HFFc6 (cell line): ENCODE results near the gene TAF5L. TPM values are rescaled to one million over a fixed set of nuclear protein-coding genes. Genes with fewer than 3 reads are reported as not detected.

Experiments used
- DNase-seq: peaks from one replicate; pipeline ENCODE4 v3.0.0-alpha.2; 2018
- H3K27ac Mint-ChIP-seq: 2 replicates; pipeline ENCODE4 v1.8.0; 2020; ENCODE audit warnings: mild to moderate bottlenecking, mixed read lengths
- H3K27me3 Mint-ChIP-seq: 2 replicates; pipeline ENCODE4 v1.8.0; 2021; ENCODE audit warnings: mild to moderate bottlenecking, moderate library complexity, mixed read lengths; ENCODE audit not compliant: insufficient read depth
- H3K36me3 Mint-ChIP-seq: 2 replicates; pipeline ENCODE4 v1.8.0; 2021; ENCODE audit warnings: low read depth, mixed read lengths
- H3K4me1 Mint-ChIP-seq: 2 replicates; pipeline ENCODE4 v1.8.0; 2020; ENCODE audit warnings: low read depth, mixed read lengths
- H3K4me3 Mint-ChIP-seq: 2 replicates; pipeline ENCODE4 v1.8.0; 2020; ENCODE audit warnings: mild to moderate bottlenecking, moderate library complexity, mixed read lengths
- H3K9me3 Mint-ChIP-seq: 2 replicates; pipeline ENCODE4 v1.8.0; 2020; ENCODE audit warnings: mild to moderate bottlenecking, mixed read lengths
- CTCF ChIP-seq: fragments of 200-600 bp; sonication (generic); IDR thresholded peaks from 2 replicates; pipeline ENCODE4 v1.5.0; 2021; ENCODE audit warnings: antibody characterized with exemption, mild to moderate bottlenecking
- total RNA-seq, 6 experiments: library from RNA; stranded (reverse); fragmentation: NEBNext Ultra II Directional; extraction: Animal tissue kit (Norgen Biotek cat#: 25700); gene quantifications; 2 replicates in 1 of 6; 3 replicates in 5 of 6; pipeline ENCODE4 v1.2.3, GENCODE V29; 2021

The TAF5L gene
- total RNA-seq, 6 experiments from 2014 or later: 17.6 to 20.7 (median 20.3) TPM

- H3K4me1 Mint-ChIP-seq: peaks cover 29% of the 10 kb centered on the region
These were observed 6.0 kb upstream of the TAF5L start for GRCh38 chr1:229631966-229632365.

GRCh38 chr1:229631148-229631547 is 5.2 kb upstream of the TAF5L start:
- Mint-ChIP-seq H3K9me3 (no peaks in the 10 kb centered on the region), H3K27ac (no peak overlapping the region), H3K4me1 (peaks cover 32% of the 10 kb centered on the region), H3K27me3 (peaks cover 1% of the 10 kb centered on the region; the same call in 1 of the 2 replicates), H3K36me3 (peaks cover 22% of the 10 kb centered on the region), H3K4me3 (no peak overlapping the region)
- no peak for DNase-seq
- no peak for TF ChIP-seq CTCF

More at GRCh38 chr1:229631966-229632365, 6.0 kb upstream of the TAF5L start:
- Mint-ChIP-seq H3K36me3 (peaks cover 24% of the 10 kb centered on the region), H3K27ac (no peak overlapping the region), H3K4me3 (no peak overlapping the region), H3K9me3 (no peaks in the 10 kb centered on the region), H3K27me3 (peaks cover 1% of the 10 kb centered on the region; the same call in 1 of the 2 replicates)
- no peak for TF ChIP-seq CTCF
- DNase-seq: no peak

GRCh38 chr1:229629261-229629660 is 3.3 kb upstream of the TAF5L start:
- Mint-ChIP-seq H3K4me1 (peaks cover 40% of the 10 kb centered on the region), H3K36me3 (peaks cover 10% of the 10 kb centered on the region; the same call in 1 of the 2 replicates), H3K27me3 (no peaks in the 10 kb centered on the region), H3K4me3 (peak overlapping the region; percentile 67), H3K27ac (peak overlapping the region; percentile 69), H3K9me3 (no peaks in the 10 kb centered on the region)
- peak; percentile 58 for DNase-seq
- no peak for TF ChIP-seq CTCF

- Mint-ChIP-seq H3K4me3 (peak overlapping the region; percentile 98), H3K27me3 (no peaks in the 10 kb centered on the region), H3K9me3 (no peaks in the 10 kb centered on the region), H3K27ac (peak overlapping the region; percentile 91; the same call in 1 of the 2 replicates), H3K36me3 (peaks cover 9% of the 10 kb centered on the region), H3K4me1 (peaks cover 58% of the 10 kb centered on the region)
- no peak for TF ChIP-seq CTCF
- DNase-seq: no peak
These were observed 1.1 kb upstream of the TAF5L start for GRCh38 chr1:229627003-229627402.

GRCh38 chr1:229625071-229625914 is 629 bp downstream of the TAF5L start:
- H3K4me1 Mint-ChIP-seq: peaks cover 75% of the 10 kb centered on the region
- H3K4me3 Mint-ChIP-seq: peak overlapping the region; percentile 96
- no peaks in the 10 kb centered on the region for H3K9me3 Mint-ChIP-seq
- TF ChIP-seq CTCF: no peak
- peak; percentile 15 for DNase-seq
- peak overlapping the region; percentile 74 for H3K27ac Mint-ChIP-seq
- no peaks in the 10 kb centered on the region for H3K27me3 Mint-ChIP-seq
- peaks cover 9% of the 10 kb centered on the region for H3K36me3 Mint-ChIP-seq
